ENCODE data around the gene TINAG. TPM values are rescaled to one million over a fixed set of nuclear protein-coding genes. Genes with fewer than 3 reads are reported as not detected.

Gene TINAG
- total RNA-seq, 1 donor from 2014 or later, result not detected

DNA sequence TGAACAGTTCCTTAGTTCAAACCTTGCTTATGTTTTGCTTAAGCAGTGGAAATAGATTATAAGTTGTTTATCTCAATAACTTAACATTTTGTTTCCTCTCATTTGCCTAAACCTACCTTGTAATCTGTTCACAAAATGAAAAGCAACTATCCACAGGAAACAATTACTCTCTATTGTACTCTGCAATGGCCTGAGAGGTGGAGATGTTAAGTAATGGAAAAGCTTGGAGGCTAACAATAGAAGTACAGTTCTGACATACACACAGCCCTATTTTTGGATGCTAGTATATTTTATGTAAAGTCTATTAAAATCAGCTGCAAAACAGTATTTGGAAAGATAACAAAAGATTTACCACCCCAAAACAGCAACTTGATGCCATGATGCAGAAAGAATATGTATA lies 82.1 kb downstream of the TINAG start:
- TF ChIP-seq, protein P1, sequence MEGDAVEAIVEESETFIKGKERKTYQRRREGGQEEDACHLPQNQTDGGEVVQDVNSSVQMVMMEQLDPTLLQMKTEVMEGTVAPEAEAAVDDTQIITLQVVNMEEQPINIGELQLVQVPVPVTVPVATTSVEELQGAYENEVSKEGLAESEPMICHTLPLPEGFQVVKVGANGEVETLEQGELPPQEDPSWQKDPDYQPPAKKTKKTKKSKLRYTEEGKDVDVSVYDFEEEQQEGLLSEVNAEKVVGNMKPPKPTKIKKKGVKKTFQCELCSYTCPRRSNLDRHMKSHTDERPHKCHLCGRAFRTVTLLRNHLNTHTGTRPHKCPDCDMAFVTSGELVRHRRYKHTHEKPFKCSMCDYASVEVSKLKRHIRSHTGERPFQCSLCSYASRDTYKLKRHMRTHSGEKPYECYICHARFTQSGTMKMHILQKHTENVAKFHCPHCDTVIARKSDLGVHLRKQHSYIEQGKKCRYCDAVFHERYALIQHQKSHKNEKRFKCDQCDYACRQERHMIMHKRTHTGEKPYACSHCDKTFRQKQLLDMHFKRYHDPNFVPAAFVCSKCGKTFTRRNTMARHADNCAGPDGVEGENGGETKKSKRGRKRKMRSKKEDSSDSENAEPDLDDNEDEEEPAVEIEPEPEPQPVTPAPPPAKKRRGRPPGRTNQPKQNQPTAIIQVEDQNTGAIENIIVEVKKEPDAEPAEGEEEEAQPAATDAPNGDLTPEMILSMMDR (conservative IDR thresholded peaks at IDR 0.05), result no peak
- no peak overlapping the region for H3K4me3 Mint-ChIP-seq
- no peaks in the 10 kb centered on the region for H3K4me1 Mint-ChIP-seq
- H3K27me3 Mint-ChIP-seq (ENCODE audit: low read depth), result no peaks in the 10 kb centered on the region
- H3K27ac Mint-ChIP-seq (ENCODE audit: unreplicated experiment), result no peak overlapping the region
- H3K36me3 Mint-ChIP-seq (ENCODE audit: low read depth), result no peaks in the 10 kb centered on the region
- H3K9me3 Mint-ChIP-seq, result peaks cover 10% of the 10 kb centered on the region
- DNase-seq (ENCODE audit: low read depth, low spot score), result no peak

DNA sequence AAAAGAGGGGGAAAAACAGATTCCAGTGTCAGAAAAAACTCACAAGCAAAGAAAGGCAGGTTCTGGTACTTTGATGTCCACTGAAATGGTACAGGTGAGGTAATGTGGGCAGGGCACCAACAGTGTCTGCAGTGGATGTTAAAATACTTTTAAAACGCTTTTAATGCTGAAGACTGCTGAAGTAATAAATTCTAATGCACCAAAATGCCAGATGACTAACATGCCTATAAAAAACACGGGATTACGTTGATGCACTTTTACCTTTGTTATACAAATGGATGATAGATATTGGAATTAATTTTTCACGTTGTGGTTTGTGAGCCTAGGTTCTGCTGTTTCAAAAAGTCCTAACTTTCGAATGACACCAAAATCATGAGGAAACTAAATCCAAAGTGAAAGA lies 83.3 kb downstream of the TINAG start:
- TF ChIP-seq, protein P1 (conservative IDR thresholded peaks at IDR 0.05), result no peak
- H3K9me3 Mint-ChIP-seq, result peaks cover 10% of the 10 kb centered on the region
- no peaks in the 10 kb centered on the region for H3K27me3 Mint-ChIP-seq (ENCODE audit: low read depth)
- H3K4me3 Mint-ChIP-seq, result no peak overlapping the region
- H3K27ac Mint-ChIP-seq (ENCODE audit: unreplicated experiment), result no peak overlapping the region
- H3K36me3 Mint-ChIP-seq (ENCODE audit: low read depth), result no peaks in the 10 kb centered on the region
- DNase-seq (ENCODE audit: low read depth, low spot score), result no peak
- H3K4me1 Mint-ChIP-seq, result no peaks in the 10 kb centered on the region

DNA sequence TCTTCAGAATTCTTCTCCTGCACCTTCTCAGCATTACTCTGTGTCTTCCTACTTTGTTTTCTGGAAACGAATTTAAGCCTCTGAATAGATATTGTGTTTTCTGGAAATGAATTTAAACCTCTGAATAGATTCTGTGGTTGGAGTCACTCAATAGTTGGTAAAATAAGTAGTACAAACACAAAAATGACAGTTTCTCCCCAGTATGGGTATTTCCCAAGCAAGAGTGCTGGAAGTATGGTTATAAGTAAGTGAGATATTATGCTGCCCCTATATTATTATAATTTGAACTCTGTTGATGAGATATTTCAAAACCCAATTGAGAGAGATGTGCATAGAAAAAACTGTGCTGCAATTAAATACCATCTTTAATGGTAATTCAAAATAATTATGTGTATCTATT lies 94.9 kb downstream of the TINAG start:
- Mint-ChIP-seq H3K27me3 (ENCODE audit: low read depth) (no peaks in the 10 kb centered on the region), H3K27ac (ENCODE audit: unreplicated experiment) (no peak overlapping the region), H3K4me3 (no peak overlapping the region), H3K4me1 (no peaks in the 10 kb centered on the region), H3K9me3 (no peaks in the 10 kb centered on the region), H3K36me3 (ENCODE audit: low read depth) (no peaks in the 10 kb centered on the region)
- DNase-seq (ENCODE audit: low read depth, low spot score), result no peak
- TF ChIP-seq, protein P1 (conservative IDR thresholded peaks at IDR 0.05), result no peak

DNA sequence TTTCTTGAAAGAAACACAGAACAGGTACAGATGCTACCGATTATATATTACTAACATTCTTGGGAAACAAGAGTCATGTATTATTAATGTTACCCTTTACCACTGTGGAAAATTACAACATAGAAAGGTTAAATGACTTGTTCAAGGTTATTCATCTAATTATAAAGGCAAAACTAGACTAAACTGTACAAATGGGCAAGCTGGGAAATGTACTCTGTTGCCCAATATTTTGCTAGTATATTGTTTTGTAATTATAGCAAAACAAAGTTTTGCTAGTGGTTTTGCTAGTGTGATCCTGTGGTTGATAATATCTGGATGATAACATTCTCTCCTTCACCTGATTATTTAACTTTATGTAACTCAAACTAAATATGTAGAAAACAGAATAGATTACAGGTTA lies 96.5 kb downstream of the TINAG start:
- Mint-ChIP-seq H3K27me3 (ENCODE audit: low read depth) (no peaks in the 10 kb centered on the region), H3K4me3 (no peak overlapping the region), H3K9me3 (peaks cover 2% of the 10 kb centered on the region), H3K36me3 (ENCODE audit: low read depth) (no peaks in the 10 kb centered on the region), H3K27ac (ENCODE audit: unreplicated experiment) (no peak overlapping the region), H3K4me1 (no peaks in the 10 kb centered on the region)
- TF ChIP-seq, protein P1 (conservative IDR thresholded peaks at IDR 0.05), result no peak
- DNase-seq (ENCODE audit: low read depth, low spot score), result no peak

DNA sequence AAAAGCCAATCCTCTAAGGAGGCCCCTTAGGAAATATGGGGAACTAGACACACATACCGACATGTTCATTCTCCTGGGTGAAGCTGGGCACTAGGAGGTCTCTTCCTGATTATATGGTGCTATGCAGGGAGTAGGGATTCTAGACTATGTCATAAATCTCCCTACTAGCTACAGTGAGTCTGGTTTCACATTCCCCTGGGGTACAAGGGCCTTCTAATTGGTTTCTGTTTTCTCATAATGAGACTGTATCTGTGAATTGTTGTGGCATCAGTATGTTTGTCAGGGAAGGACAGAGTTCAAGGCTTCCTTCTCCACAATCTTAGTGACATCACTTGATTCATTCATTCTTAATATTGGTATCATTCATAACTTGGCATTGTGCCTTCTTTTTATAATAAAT lies 103.5 kb downstream of the TINAG start:
- no peak overlapping the region for H3K27ac Mint-ChIP-seq (ENCODE audit: unreplicated experiment)
- H3K9me3 Mint-ChIP-seq, result peaks cover 5% of the 10 kb centered on the region
- H3K27me3 Mint-ChIP-seq (ENCODE audit: low read depth), result no peaks in the 10 kb centered on the region
- no peaks in the 10 kb centered on the region for H3K36me3 Mint-ChIP-seq (ENCODE audit: low read depth)
- no peak for DNase-seq (ENCODE audit: low read depth, low spot score)
- TF ChIP-seq, protein P1 (conservative IDR thresholded peaks at IDR 0.05), result no peak
- H3K4me3 Mint-ChIP-seq, result no peak overlapping the region
- no peaks in the 10 kb centered on the region for H3K4me1 Mint-ChIP-seq

DNA sequence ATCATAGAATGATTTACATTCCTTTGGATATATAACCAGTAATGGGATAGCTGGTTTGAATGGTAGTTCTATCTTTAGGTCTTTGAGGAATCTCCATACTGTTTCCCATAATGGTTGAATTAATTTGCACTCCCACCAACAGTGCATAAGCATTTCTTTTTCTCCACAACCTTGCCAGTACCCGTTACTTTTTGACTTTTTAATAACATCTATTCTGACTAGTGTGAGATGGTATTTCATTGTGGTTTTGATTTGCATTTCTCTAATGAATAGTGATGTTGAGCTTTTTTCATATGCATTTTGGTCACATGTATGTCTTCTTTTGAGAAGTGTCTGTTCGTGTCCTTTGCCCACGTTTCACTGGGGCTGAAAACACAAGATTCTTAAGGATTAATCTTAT lies 107.3 kb downstream of the TINAG start:
- H3K9me3 Mint-ChIP-seq, result peaks cover 8% of the 10 kb centered on the region
- no peak for DNase-seq (ENCODE audit: low read depth, low spot score)
- no peaks in the 10 kb centered on the region for H3K36me3 Mint-ChIP-seq (ENCODE audit: low read depth)
- H3K27ac Mint-ChIP-seq (ENCODE audit: unreplicated experiment), result no peak overlapping the region
- H3K4me3 Mint-ChIP-seq, result no peak overlapping the region
- TF ChIP-seq, protein P1 (conservative IDR thresholded peaks at IDR 0.05), result no peak
- H3K4me1 Mint-ChIP-seq, result no peaks in the 10 kb centered on the region
- no peaks in the 10 kb centered on the region for H3K27me3 Mint-ChIP-seq (ENCODE audit: low read depth)
